GM21423 (cell line): ENCODE results near the gene CENPP.

Experiments used
- ATAC-seq: cut with Tn5 transposase; IDR thresholded peaks from one replicate; pipeline ENCODE4 v1.9.1; 2021; ENCODE audit warnings: mild to moderate bottlenecking, moderate library complexity; ENCODE audit not compliant: unreplicated experiment

CENPP gene

GRCh38 chr9:92650839-92651621, 325.3 kb downstream of the CENPP start:
- ATAC-seq = no peak

- ATAC-seq = no peak
These were observed 326.7 kb downstream of the CENPP start for GRCh38 chr9:92652461-92652860.

- ATAC-seq = no peak
These were observed 328.9 kb downstream of the CENPP start for GRCh38 chr9:92654481-92655301.

GRCh38 chr9:92655366-92655765, 329.6 kb downstream of the CENPP start:
- no peak for ATAC-seq

- no peak for ATAC-seq
These were observed 330.3 kb downstream of the CENPP start for GRCh38 chr9:92655896-92656536.

- no peak for ATAC-seq
These were observed 330.8 kb downstream of the CENPP start for GRCh38 chr9:92656537-92656925.

- no peak for ATAC-seq
These were observed 331.7 kb downstream of the CENPP start for GRCh38 chr9:92657296-92658094.

GRCh38 chr9:92658176-92658575, 332.4 kb downstream of the CENPP start:
- no peak for ATAC-seq

GRCh38 chr9:92658611-92659010, 332.9 kb downstream of the CENPP start:
- no peak for ATAC-seq

GRCh38 chr9:92659601-92660000, 333.8 kb downstream of the CENPP start:
- ATAC-seq = no peak

- ATAC-seq = no peak
These were observed 334.5 kb downstream of the CENPP start for GRCh38 chr9:92660266-92660665.

GRCh38 chr9:92661127-92661526, 335.4 kb downstream of the CENPP start:
- ATAC-seq = no peak

GRCh38 chr9:92661743-92662142, 336.0 kb downstream of the CENPP start:
- ATAC-seq = no peak

GRCh38 chr9:92663126-92663525, 337.4 kb downstream of the CENPP start:
- ATAC-seq = no peak

- no peak for ATAC-seq
These were observed 338.2 kb downstream of the CENPP start for GRCh38 chr9:92663951-92664350.

- ATAC-seq = no peak
These were observed 338.8 kb downstream of the CENPP start for GRCh38 chr9:92664394-92665152.

- ATAC-seq = no peak
These were observed 340.1 kb downstream of the CENPP start for GRCh38 chr9:92665836-92666235.

- no peak for ATAC-seq
These were observed 340.5 kb downstream of the CENPP start for GRCh38 chr9:92666236-92666635.

- ATAC-seq = no peak
These were observed 341.3 kb downstream of the CENPP start for GRCh38 chr9:92666912-92667532.
